GM10266 (cell line): ENCODE data around the gene EEF1AKMT2.

Source experiments
- DNase-seq: peaks from one replicate; pipeline ENCODE4 v3.0.0; 2012; ENCODE audit errors: extremely low spot score
- CTCF ChIP-seq: IDR thresholded peaks from 2 replicates; pipeline ENCODE4 v1.5.1; 2012; ENCODE audit warnings: mild to moderate bottlenecking, low read depth; ENCODE audit not compliant: control insufficient read depth, insufficient read depth; ENCODE audit errors: missing control alignments

Gene EEF1AKMT2

DNA sequence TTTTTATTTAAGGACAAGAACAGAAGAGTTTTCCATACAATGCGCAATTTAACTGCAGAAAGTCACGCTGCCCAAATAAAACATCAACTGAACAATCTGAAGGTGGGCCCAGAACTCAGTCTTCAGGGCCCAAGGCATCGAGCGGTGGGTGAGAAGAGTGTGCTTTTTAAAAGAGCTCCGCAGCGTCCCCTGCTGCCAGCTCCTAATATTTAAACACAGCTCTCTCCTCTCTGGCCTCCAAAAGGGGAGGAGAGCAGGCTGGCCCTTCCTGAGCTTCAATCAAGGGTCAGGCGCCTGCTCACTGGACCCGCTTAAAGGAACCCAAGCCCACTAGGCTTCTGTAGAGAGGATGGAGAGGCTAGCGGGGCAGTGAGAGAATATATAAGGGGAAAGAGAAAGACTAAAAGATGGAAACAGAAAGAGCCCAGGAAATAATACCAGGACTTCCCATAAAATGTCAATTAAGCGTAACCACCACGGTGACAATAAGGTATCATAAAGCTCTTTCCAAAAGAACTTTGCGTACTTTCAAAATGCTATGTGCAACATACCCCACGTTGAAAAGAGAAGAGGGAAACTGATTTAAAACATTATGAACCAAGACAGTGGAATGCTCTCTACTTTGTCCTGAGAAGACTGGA, 50.3 kb downstream of the EEF1AKMT2 start:
- peak; percentile 78 for TF ChIP-seq CTCF
- DNase-seq = peak; percentile 84

DNA sequence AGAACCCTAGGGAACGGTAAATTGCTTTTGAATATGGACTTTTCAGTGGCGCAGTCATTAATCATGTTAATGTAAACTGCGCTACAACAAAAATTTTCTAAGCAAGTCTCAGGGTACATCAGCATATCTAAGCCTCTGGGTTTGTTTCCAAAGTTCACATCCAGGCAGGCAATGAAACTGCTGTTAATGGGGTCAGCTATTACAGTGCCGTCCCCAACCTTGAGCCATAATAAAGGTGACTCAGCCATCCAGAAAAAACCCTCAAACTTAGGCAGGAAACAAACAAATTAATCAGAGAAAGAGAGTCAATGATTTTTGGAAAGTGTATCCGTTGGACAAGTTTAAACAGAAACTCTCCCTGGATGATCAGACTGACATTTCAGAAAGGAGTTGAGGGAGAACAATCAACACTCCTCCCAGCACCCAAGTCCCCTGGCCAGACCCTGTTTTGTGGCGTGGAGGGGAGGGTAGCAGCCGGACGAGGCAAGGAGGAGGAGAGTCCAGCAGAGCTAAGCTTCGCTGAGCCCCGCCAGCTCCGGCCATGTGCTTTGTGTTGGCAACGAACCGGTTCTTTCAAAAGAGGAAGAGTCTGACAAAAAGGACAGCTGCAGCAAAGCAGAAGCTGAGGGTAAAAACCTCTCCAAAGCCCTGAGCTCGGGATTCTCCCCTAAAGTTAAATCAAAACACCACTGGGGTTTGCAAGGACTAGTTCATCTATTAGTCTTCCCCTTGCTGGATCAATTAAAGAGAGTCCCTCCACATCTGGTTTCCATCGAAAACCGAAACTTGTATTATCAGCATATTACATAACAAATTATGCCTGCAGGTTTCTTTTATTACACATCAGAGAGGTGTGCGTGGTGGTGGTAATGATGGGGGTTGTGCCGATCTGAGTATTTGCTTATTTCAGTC, 51.1 kb downstream of the EEF1AKMT2 start:
- DNase-seq = peak; percentile 55
- TF ChIP-seq CTCF = no peak

DNA sequence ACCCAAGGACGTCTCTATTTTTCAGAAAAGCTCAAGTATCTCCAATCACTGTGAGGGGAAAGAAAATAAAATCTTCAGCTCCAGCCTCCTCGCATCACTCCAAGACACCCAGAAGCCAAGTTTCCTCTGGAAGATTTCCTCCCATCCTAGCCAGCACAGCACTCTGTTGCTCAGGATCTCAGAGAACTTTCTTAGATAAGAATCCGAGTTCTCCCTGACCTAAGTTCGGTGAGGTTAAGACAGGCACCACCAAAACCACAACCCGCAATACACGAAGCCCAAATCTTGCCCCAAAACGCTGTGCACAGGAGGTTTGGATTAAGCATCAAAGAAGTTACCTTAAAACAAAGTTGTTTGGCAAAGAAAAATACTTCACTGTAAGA, 51.7 kb downstream of the EEF1AKMT2 start:
- no peak for TF ChIP-seq CTCF
- no peak for DNase-seq

GRCh38 chr10:124739119-124739921, 52.4 kb downstream of the EEF1AKMT2 start:
- TF ChIP-seq CTCF = no peak
- DNase-seq = no peak

GRCh38 chr10:124738441-124738840, 53.2 kb downstream of the EEF1AKMT2 start:
- no peak for DNase-seq
- TF ChIP-seq CTCF = no peak

DNA sequence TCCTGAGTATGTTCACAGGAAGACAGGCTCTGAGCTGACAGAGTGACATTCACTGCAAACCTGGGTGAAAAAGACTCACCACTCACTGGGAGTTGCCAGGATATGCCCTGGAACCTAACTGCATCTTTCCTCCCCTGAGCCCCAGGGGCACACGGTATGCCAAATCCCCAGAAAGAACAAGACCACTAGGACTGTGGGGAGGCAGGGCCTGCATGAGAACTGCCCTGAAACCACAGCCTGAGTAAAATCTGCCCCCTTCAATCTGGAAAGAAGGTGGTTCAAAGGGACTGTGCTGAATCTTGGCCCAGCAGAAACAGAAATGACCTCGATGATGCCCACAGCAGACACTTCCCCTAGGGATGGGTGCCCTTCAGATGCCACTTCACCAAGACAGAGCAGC, 54.0 kb downstream of the EEF1AKMT2 start:
- TF ChIP-seq CTCF = no peak
- DNase-seq = no peak
